Fibroblast of skin of right quadriceps (primary cell): ENCODE measurements around the gene PLEKHA6.
A peak's percentile ranks its signal among the peaks of the same experiment; 100 is the strongest.

Experiments used
- DNase-seq: peaks from one replicate; pipeline ENCODE4 v3.0.0-alpha.2; 2013

PLEKHA6 gene

DNA sequence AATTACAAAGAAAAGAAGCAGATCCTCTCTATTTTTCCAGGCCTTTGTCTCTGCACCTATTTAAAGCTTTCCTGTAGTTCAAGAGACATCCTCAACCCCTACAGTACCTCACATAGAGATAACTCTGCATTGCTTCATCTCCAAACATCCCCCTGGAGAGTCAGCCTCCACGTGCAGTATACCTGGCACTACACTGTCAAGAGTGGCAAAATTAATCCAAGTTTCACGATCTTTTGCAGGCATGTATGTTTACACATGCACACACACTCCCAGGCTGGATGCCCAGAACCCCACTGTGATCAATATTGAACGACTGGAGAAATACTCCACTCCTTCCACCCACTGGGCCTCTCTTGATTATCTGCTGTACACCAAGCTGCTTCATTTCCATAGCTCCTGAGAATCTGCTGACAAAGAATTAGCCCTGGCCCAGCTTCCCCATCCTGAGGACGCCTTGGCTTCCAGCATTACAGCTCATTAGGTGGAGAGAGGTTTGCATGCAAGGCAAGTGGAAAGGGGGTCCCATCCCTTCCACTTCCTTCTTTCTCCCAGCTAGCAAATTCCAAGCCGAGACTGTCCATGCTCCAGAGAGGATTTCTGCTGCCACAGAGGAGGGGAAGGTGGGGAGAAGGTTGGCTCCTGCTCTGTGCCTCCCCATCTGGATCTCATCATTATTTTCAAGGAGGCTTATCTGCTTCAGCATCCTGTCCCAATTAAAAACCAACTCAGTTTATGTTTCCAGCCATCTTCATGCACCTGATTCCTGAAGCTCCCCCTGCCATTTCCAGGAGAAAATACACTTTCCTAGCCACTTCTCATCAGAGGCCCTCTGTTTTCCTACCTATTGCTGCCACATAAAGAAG, 79.4 kb downstream of the PLEKHA6 start:
- DNase-seq = no peak

DNA sequence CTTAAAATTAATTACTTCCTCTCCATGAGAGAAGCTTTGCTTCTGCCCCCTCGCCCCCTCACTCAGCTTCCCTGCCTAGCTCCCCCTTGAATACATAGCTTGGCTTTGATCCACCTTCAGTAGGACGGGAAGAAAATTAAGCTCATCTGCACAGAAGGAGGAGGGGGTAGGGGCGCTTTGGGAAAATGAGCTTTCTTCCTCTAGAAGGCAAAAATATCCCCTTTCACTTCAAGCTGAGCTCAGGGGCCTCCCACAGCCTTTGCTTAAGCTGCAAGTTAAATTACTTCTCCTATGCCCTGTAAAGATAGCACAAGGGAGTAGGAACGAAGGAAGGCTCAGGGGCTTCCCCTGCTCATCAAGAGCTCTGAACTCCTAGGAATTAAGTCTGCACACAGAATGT, 80.8 kb downstream of the PLEKHA6 start:
- no peak for DNase-seq

DNA sequence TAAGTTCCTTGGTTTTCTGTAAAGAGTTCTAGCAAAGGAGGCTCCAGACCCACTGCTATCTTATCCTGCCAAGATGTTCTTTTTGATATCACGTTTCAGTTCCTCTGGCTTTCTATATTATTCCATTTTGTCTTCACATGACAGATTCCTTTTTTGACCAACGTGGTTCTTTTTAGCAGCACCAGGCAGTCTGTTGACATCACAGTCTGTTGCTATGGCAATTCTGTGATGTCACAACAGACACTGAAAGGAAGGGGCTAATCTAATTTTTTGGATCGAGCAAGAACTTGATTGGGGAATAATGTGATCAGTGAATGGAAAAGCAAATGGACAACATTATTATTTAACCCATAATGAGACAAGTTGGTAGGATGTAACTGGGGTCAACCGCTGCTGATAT, 81.5 kb downstream of the PLEKHA6 start:
- DNase-seq = no peak

DNA sequence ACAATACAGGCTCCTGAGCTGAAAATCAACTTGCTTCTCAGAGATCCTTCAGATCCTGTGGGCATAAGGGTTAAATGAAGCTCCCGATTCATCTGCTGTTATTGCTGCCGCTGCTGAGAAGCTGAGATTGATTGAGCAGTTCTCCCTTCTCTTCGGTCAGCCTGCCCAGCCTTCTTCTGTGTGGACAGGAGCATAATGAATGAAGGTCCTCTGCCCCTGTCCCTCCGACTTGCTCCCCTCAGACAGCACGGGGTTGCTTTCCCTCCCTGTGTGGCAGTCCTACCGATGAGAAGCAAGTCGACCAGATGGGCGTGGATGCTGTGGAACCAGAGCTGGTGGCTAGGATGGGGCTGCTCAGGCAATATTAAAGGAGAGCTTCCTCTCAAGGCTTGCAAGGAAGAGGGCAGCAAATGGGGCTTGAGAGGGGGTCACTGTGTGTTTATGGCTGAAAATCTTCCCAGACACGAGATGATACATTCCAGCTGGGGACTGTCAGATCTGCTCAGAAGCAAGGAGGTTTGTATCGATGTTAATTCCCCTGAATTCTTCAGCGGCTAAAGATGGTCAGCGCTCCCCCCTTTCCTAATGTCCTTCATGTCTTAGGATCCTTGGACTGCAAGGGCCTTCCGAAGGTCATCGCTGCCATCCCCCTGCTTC, 82.0 kb downstream of the PLEKHA6 start:
- no peak for DNase-seq

DNA sequence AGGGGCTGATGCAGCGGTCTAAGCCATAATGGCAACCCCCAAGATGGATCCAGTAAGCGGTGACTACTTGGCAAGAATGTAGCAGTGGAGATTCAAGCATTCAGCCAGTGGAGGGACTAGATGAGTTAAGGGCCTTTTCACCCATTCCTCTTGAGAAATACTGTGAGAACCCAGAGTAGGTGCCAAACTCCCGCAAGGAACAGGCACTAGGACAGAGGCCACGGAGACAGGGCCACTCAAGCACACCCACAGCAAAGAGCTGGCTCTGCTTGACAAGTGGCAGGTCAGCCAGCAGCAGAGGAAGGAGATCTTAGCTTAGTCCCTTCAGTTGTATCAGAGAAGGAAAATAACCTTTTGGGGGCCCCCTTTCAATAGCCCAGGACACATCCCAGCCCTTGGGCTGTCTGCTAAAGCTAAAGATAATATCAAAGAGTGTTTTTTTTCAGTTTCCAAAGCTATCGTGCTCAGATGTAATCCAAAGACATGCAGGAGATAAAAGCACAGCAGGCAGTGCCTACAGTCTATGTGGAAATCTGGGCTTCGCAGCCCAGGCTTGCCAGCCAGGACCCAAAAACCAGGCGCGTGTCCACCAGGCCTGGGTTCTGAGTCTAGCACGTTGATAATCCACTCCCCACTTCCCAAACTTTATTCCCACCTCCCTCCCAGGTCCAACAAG, 83.9 kb downstream of the PLEKHA6 start:
- no peak for DNase-seq

DNA sequence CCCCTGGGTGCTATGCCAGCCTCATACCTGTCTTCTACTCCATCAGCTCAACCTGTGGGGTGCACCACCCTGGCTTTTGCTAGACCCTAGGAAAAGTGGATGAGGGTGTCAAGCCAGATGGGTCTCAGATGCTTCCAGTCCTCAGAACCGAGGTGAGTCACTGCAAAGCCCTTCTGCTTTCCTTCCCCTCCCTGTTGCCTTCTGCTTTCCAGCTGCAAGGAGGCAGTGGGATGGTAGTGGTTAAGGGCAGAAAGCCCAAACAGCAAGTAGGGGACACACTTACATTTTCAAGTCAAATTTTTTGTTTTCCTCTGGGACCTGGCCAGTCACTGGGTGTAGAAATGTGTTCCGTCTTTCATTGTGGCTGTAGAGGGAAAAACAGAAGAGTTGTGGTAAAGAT, 85.3 kb downstream of the PLEKHA6 start:
- DNase-seq = peak; percentile 42

DNA sequence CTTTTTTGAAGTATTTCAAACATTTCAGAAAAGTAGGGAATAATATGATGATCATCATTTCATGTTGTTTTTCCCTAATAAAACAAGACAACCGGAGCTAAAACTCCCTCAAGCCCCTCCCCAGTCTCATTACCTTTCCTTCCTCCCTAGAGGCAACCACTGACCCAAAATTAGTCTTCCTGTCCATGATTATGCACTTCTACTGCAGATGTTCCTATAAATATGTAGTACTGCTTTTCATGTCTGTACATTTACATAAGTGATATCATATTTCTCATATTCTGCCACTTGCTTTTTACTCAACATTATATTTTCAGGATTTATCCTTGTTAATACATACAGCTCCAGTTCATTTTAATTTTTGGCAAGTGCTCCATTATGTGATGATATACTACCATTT, 87.2 kb downstream of the PLEKHA6 start:
- no peak for DNase-seq

DNA sequence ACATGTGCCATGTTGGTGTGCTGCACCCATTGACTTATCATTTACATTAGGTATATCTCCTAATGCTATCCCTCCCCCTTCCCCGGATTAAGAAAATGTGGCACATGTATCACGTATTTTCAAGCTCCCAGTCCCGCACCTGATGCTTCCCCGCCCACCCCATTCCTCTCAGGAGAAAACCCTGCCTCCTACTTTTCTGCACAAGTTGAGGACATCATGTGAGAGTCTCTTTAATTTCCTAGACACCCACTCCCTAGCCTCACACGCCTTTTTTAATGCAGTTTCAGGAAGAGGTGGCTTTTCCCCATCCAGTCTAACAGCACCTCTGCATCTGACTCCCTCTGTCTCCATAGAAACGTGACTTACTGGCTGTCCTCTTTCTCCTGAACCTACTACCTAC, 87.8 kb downstream of the PLEKHA6 start:
- DNase-seq = no peak

DNA sequence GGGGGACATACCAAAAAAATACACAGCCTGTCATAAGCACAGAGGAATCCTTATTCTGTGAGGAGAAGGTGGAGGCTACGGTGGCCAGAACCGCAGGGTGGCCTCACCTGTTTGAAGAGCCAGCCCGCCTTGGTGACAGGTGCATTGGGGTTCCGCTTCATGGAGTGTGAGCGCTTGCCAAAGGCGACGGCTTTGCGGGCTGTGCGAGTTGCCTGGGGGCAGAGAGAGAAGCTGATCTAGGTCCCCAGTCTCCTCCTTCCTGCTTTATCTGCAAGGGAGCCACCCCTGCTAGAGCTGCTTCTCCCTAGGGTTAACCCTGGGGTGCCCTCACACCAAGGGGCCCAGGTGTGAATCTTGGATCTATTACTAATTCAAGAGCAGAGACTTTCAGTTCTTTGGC, 91.6 kb downstream of the PLEKHA6 start:
- no peak for DNase-seq

DNA sequence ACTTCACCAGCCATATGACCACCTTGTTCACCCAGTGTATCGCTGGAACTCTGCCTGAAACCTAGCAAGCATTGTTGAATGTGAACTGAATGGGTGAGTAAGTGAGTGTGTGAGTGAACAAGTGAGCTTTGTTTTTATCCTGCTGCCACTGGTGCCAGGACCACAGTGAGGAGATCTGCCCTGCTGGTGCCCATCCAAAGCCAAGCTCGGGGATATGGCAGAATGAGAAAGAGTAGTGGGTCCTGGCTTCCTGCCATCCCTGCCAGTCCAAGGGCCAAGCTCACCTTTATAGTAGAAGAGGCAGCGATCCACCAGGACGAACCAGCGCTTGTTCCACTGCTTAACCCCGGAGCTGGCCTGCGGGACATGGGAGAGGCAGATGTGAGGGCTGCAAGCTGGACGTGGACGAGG, 92.5 kb downstream of the PLEKHA6 start:
- no peak for DNase-seq

DNA sequence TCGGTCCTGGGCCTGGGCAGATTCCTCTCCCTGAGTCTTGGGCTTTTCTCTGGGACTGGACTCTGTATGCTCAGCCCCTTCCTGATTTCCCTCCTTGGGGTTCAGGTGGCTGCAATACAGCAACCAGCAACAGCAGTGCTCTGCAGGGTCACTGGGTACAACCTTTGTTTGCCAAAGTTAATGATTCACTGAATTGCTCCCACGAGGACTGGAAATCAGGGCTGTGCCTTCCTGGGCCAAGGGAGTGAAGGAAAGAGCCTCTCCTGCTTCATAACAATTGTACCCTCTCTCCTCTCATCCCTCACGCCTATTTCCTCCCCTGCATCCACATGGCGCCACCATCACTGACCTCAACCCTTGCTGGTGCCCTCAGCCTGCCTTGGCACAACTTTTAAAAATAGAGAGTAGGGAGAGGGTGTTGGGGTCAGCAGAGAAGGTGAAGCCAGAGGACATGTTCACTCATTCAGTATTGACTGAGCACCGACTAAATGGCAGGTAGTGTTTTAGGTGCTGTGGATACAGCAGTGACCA, 93.2 kb downstream of the PLEKHA6 start:
- no peak for DNase-seq

DNA sequence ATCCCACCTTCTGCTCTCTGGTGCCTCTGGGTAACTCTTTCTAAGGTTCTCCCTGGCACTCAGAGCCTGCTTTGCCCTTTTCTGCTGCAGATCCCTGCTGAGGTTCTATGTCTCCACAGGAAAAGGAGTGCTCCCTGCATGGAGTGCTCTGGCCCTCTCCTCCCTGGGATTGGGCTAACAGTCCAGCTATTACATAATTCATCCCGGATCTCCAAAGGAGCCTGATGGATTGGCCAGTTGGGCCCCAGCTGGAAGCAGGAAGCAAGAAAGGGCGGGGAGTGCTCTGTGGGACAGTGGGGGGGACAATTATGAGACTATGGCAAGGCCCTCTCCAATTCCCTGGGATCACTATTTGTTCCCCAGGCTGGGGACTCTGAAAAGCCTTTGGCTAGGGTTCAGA, 94.1 kb downstream of the PLEKHA6 start:
- no peak for DNase-seq

DNA sequence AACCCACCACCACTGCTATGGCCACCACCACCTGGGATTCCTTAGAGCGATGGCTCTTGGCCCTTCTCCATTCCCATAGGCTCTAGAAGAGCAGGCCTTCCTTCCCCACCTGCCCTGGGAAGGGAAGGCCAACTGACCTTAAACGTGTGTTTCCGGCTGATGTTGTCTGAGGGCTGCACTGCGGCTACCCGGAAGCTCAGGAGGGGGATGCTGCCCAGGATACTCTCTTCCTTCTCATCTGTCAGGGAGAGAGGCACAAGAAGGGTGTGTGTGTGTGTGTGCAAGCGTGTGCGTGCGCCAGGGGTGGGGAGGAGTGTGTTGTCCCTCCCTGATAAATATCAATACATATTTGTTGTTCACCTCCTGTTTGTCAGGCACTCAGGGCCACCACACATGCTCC, 94.9 kb downstream of the PLEKHA6 start:
- DNase-seq = no peak

DNA sequence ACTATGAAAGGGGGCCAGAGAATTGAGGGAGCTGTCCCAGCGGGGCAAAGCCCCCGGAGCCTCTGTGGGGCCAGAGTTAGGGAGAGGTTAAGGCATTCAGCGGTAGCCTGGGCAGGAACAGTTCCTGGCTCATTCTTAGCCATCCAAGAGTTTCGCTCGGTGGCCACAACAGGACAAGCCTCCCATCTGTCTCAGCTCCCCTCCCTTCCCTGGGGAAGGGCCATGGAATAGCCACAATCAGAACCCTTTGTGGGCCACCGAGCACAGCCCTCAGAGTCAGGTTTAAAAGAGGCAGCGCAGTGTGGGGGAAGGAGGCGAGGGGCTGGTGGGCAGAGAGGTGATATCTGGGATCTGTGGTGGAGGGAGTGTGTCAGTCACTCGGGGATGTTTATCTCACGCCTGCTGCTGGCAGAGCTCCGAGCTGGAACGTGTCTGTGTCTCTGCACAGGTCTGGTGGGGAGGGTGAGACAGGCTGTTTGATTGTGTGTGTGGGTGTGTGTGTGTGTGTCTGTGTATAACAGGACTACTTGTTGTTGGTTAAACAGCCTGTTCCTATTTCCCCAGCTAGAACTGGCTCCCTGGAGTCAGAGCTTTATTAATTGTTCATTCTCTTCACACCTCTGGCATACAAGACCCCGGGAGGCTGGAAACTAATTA, 96.3 kb downstream of the PLEKHA6 start:
- DNase-seq = no peak

DNA sequence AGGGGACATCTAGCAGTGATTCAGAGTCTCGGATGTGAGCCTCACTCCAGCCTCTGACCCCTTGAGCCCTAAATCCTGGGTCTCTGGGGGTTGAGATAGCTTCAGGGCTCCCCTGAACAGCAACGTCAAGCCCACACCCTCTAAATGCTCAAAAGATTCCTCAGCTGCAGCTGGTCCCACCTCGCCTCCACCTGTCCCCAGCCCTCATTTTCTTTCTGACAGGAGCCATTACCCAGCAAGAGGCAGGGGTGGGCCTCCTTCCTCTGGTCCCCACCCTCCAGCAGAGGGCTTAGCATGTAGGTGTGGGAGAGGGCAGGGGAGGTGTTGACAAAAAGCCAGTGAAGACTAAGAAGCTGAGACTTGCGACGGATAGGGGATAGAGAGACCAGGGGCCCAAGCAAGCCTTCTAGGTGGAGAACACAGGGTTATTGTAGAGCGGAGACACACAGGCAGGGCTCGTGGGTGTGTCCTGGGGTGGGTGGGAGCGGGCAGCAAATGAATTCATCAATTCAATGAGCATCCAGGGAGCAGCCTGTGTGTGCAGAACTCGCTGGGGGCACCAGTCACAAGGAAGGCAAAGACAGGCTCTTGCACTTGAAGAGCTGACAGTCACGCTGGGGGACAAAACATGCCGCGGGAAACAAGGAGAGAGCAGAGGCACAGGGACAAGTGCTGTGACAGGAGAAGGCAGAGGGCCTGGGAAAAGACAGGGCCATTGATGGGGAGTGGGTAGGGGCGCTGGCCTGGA, 97.0 kb downstream of the PLEKHA6 start:
- DNase-seq = no peak

DNA sequence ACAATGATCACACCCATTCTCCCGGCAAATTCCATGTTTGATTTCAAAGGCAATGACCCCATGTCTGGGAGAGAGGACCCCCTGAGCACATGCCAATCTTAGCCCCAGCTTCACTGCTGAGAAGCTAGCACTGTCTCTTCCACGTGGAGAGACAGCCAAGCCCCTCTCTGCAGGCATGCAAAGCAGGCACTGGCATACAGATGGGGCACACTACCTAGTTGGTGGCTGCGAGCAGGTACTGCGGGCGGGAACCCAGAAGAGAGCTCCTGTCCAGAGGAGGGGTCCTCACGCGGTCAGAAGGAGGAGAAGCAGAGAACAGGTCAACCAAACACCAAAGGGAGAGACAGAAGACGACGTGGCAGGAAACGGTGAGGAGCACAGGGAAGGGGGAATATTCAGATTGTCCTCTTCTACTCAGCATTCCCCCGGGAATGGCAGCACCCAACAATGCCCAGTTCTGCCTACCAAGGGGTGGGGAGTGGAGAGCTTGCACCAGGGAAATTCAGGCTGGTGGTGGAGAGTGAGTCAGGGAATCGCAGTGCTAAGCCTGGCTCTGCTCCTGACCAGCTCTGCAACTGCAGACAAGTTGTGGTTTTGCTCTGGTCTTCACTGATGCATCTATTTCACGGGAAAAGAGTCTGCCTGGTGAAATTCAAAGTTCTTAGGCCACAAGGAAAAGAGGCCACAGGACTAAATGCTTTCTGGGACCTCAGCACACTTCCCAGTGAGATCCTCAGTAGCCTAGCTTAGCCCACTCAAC, 97.8 kb downstream of the PLEKHA6 start:
- DNase-seq = peak; percentile 34

DNA sequence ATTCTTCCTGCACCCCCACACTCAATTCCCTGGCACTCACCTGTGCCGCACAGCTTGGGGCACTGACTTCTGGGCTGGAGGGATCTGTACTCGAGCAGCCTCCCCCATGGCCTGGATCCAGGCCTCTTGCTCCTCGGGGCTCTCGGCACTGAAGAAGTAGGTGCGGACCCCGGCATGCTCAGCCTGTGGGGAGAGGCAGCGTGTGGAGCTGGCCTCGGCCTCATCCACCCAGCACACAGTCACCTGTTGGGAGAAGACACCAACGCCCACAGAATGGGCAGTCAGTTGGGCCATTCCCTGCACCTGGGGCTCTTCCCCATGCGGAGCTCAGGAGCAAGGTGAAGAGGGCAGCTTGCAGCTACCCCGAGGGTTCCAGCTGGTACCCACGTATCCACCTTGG, 98.5 kb downstream of the PLEKHA6 start:
- no peak for DNase-seq

DNA sequence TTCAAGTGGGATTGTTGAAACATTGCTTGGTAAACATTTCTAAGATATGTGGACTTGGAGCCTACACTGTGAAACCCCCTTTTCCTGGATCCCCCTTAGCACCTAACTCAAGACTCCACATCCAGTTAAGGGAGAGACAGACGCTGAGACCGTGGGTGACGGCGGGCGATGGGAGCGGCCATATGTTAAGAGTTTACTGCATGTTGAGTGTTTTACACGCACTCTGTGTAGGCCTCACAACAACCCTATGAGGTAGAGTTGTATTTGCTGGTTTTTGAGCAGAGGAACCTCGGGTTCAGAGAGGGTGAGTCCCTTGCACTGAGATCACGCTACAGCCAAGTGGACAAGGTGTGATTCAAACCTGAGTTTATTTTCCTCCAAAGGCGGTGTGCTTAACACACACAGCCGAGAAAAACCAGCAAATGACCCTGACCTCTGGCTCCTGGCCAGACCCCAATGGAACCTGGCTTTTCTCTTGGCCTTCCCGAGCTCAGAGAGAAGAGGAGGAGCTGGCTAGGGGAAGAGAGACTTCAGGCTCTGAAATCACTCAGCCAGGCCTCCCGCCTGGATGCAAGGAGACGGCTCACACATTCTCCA, 99.0 kb downstream of the PLEKHA6 start:
- no peak for DNase-seq

DNA sequence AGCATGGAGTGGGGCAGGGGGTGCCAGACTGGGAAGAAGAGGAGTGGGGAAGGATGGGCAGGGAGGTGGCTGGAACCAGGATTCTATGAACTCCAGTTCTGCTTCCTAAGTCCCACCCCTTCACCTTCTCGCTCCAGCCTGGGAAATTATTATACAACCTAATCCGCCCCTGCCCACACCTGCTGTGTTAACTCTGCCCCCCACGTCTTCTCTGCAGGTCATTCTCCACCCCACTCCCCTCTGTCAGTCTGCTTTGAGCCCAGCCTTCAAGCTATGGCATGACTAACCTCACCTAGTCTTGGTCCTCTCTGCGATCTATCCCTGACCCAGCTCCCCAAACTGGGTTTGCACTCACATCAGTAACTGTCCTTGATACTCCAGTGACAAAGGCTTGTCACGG, 99.9 kb downstream of the PLEKHA6 start:
- DNase-seq = no peak

DNA sequence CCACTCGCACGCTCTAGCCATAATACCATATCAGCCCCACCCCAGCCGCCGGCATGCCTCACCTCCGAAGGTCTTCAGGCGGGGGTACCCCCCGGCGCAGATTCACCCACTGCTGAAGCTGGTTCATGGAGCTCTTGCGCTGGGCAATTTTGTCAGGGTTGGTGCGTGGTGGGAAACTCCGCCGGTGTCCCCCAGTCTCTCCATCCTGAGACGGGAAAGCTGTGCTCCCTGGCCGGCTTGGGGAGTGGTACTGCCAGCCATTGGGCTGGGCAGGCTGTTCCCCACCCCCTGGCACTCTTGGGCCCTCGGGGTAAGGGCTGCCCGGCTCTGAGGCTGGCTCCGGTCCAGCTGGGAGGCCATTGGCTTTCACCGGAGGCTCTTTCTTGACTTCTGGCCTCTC, 100.5 kb downstream of the PLEKHA6 start:
- no peak for DNase-seq
